Stimulated activated CD4-positive, alpha-beta T cell treated with anti-CD3 and anti-CD28 coated beads, Interleukin-2, amount 100 ng/mL, for 4 hours (primary cell): ENCODE results near the gene GNAZ.
A peak's percentile ranks its signal among the peaks of the same experiment; 100 is the strongest.
"Not testable (repeated sequence)": the region's sequence is repeated elsewhere in the genome, so short reads cannot be mapped to it uniquely, and the experiment has no call there.

Source experiments
- DNase-seq: peaks from one replicate; pipeline ENCODE4 v3.0.0-alpha.2; 2020; ENCODE audit warnings: low read depth

The GNAZ gene

DNA sequence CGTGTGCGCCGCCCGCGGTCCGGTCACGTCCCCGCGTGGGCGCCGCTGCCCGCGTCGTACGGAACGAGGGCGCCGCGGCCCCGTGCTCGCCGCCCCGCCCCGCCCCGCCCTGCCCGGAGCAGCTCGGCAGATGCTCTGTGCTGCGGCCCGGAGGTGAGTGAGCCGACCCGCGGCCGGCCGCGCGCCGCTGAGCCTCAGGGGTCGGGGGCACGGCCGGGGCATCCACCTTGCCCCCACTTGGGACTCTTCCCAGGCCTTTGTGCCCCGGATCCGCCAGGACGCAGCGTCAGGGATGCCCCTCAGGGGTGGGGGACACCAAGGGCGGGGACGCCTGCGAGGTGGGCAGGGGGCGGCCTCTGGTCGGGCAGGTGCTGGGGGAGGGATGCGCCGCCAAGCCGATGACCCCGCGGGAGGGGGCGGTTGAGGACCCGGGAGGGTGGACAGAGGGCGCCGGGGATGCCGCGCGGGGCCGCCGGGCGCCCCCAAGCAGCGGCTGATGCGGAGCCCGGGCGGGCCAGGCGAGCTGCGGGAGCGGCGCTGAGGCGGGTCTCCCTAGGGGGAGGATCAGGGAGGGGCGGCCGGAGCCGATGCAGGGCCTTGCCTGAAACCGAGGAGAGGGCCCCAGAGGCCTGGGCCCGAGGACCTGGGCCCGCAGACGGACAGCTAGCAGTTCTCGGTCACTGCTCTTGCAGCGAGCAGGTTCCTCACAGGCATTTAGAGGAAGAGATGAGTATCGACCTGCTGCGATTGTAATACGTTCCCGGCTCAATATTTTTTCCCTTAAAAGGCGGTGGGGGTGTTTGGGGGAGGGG lies at the start of gene GNAZ:
Gene GNAZ, plus strand, starts transcription at position 102 of the 812 bp plus-strand sequence. CDS start 25,177 bp downstream, outside the sequence.
- no peak for DNase-seq

DNA sequence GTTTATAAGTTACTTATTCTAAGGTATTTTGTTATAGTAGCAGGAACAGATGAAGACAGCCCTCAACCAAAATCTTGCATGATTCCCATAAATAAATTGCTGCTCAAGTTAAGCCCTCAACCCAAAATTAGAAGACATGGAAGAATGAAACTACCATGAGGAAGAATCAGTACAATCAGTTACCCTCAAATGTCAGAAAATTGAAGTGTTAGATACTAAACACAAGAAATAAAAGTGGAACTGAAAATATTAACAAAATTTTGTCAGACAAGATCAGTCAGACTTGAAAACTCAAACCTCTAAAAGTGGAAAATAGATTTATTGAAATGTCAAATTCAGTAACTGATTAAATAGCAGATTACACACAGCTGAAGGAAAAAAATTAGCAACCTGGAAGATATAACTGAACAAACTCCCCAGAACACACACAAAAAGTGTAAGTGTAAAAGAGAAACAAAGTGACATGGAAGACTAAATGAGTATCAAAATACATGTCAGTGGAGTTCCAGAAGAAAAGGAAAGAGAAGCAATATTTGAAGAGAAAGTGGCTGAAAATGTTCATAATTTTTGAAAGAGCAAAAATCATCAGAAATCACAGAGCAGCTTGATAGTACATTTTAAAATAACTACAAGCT lies 49.5 kb upstream of the GNAZ start:
- DNase-seq, result no peak

DNA sequence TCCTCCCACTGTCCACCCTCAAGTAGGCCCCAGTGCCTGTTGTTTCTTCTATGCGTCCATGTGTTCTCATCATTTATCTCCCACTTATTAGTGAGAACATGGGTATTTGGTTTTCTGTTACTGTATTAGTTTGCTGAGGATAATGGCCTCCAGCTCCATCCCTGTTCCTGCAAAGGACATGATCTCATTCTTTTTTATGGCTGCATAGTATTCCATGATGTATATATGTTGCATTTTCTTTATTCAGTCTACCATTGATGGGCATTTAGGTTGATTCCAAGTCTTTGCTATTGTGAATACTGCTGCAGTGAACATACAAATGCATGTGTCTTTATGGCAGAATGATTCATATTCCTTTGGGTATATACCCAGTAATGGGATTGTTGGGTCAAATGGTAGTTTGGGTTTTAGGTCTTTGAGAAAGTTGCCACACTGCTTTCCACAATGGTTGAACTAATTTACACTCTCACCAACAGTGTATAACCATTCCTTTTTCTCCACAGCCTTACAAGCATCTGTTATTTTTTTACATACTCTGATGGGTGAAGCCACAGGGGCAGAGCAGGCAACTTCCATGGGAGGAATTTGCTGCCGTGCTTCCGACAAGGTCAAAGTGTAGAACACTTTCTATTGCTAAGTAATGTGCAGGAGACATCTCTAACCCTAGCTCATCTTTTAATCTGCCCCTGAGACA lies 48.5 kb upstream of the GNAZ start:
- not testable (repeated sequence) for DNase-seq

DNA sequence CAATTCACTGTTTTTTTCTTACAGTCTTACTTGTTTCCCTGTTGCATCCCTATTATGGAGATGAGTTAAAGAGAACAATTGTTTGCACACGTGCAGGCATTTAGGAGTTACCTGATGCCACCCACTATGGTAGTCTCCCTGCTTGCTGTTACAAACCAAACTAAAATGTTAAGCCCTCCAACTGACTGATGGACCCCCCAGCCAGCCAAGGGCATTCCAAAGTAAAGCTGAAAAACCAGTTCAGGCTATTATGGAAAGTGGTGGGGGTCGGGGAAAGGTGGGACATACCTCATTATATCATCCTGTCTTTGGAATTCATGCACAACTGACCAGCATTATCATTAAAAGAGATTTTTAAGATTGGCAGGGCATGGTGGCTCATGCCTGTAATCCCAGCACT lies 47.0 kb upstream of the GNAZ start:
- no peak for DNase-seq

DNA sequence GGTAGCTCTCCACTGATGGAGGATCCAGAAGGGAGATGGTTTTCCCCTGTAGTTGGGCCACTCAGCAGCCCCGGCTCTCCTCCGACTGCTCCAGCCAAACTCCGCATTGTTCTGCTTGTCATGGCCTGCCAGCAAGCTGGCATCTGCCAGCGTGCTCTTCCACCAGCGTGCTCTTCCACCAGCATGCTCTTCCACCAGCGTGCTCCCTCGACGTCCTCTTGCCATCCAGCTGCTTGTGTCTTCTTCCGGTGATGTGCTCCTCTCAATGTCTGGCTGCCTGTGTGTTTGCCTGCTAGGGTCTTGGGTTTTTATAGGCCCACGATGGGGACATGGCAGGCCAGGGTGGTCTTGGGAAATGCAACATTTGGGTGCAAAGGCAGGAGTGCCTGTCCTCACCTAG lies 43.5 kb upstream of the GNAZ start:
- no peak for DNase-seq

DNA sequence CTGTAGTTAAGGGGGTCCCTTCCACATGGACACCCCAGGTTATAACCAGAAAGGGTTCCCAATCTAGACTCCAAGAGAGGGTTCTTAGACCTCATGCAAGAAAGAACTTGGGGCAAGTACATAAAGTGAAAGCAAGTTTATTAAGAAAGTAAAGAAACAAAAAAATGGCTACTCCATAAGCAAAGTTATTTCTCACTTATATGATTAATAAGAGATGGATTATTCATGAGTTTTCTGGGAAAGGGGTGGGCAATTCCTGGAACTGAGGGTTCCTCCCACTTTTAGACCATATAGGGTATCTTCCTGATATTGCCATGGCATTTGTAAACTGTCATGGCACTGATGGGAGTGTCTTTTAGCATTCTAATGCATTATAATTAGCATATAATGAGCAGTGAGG lies 42.5 kb upstream of the GNAZ start:
- not testable (repeated sequence) for DNase-seq

DNA sequence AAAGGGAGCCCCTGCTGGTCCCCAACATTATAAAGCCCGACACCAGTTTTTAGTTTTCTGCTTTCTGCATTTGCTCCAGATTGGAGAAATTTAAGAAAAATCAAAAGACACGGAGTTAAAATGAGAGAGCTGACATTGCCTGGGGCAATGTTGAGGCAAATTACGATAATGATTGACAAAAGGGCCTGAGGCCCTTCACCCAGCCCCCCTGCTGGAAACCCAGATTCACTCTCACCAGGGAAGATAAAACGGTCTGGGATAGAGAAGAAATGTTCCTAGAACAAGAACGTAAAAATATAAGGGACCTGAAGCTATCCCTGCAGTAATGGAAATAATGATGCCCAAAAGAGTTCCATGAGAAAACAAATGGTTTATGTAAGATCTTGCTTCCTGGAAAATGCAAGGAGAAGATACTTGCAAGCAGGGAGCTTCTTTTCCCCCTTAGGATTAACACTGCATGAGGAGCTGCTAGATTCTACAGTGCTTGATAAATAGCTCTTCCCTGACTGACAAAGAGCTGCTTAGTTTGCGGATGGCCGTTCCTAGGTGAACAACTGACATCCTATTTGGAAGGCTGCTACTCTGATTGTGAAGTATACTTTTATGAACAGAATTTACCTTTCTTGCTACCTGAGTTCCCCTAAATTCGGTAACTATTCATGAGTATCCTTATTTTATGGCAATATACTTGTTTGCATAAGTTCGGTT lies 40.6 kb upstream of the GNAZ start:
- no peak for DNase-seq

DNA sequence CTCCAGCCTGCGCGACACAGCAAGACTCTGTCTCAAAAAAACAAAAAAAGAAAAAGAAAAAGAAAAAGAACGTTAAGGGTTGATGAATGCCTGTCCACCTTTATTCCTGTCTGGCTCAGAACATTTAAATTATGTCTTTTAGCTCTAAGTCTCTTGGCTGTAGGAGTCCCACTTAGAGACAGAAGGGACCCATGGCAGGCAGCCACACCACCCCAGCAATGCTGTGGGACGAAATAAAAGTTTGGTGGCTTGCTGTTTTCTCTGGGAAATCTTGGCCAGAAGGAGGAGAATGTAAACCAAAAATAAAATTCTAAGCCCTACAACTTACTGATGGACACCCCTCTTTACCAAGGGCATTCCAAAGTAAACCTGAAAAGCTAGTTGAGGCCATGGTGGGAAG lies 38.9 kb upstream of the GNAZ start:
- DNase-seq, result no peak

DNA sequence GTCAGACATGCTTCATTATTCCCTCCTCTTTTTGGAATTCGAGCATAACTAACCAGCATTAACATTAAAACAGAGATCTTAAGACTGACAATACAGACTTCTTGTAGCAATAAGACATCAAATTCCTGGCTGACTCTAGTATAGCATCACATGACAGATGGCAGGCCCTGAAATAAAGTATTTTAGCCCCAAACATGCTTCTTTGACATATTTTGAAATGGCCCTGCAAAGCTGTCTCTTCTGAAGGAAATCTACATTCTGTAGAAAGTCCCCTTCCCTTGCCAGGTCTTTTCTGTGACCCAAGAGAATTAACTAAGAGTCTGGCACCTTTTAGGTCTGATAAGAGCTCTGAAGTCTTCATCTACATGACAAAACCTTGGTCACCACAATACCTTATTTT lies 38.5 kb upstream of the GNAZ start:
- no peak for DNase-seq

DNA sequence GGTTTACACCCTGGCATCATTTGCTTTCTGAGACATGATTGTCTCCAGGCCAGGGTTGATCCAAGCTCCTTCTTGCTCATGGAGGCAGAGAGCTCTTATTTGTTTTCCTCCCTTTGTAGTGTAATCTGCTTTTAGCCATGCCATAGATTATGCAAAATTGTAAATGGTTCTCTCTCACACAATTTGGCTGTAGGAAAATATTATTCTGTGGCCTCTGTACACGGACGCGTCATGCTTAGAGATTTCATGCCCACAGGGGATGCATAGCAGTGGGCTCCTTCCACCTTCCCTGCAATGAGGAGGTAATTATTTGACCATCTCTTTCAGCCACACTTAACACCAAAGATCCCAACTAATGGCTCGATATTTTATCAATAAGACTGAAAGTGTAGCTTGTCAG lies 37.7 kb upstream of the GNAZ start:
- no peak for DNase-seq

DNA sequence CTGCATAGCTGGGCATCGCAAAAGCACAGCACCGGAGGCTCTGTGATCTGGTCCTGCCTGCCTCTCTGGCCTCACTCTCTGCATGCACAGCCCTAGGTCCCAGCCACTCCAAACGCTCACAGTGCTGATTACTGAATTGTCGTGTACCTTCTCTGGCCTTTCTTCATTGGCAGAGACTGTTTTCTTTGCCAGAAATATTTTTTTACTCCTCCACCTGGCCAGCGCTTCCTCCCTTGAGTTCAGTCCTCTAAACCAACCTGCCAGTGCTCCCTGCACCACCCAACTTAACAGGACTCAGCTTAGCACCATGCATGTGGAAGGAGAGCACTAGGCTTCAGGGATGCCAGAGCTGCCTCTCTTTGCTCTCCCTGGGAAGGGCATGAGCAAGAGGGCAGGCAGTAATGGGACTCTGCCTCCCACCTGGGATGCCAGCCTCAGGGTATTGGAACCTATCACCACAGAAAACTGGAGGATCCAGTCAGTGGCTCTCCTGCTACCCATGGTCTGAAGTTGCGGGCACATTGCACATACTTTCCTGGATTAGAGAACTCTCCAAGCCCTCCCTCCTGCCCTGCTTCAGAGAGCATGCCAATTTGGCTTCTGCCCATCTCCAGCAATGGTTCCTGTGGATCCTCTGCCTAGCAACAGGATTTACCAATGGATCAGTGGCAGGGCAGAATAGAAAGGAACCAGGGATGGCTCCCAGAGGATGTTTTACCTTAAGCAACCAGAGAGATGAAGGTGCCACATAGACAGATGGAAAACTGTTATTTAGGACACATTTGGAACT lies 37.0 kb upstream of the GNAZ start:
- no peak for DNase-seq

DNA sequence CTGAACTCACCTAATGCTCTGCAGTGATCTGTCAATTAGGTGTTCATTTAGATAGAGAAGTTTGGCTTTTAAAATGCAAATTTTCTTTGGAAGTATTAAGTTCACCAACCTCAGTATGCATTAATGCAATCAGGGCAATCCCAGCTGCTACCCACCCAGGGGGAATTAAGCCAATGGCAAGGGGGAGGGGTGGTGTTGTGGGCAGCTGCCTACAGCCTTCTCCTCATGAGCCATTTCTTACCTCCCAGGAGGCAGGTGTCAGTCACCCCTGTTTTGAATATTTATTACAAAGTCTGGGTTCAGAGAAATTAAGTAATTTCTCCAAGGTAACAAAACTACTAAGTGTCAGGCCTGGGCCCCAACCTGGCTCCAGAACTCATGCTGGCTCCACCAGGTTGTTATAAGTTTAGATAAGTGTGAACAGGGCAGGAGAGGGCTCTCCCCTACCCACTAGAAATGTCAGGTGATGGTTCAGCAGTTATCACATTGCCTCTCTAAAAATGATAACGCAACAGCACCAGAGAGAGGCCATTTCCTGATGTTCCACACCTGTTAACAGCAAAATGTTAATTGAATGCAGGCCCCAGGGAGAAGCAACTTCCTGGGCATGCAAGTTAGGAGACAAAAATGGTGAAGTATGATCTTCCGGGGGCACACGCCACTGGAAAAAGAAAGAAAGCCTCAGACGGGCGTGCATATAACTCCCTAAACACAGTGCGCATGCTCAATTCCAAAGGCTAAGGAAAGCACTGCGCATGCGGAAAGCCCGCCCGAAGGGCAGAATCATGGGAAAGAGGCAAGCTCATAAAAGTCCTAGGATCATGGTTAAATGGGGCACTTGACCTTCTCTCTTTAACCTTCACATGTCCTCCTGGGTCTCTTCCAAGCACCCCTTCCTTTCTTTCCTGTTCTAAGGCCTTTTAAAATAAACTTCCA lies 35.4 kb upstream of the GNAZ start:
- no peak for DNase-seq

DNA sequence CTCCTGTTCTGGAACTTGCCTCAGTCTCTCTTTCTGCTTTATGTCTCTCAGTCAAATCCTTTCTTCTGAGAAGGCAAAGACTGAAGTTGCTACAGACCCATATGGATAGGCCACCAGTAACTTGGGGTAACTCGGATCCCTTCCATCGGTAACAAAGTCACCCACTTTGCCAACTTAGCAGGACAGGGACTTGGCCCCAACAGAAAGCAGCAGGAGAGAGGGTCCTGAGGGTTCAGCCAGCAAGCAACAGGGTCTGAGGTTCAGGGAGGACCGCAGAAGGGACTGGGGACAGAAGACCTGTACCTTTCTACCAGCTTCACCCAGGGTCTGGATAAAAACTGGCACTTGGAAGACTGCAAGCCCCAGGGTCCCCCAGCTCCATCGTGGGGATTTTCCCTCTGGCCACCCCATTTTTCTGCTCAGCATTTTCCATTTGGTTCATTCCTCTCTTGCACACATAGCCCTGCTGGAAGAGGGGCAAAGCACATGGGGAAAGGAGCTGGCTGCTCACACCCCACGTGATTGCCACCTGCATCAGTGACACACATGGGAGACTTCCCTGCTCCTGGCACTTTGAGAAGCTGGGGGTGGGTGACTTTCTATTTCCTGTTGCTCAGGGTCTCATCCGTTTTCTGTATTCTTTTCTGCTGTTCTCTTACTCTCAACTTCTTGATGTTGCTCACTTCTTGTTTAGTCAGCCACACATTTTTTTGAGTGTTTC lies 34.6 kb upstream of the GNAZ start:
- peak; percentile 20 for DNase-seq

DNA sequence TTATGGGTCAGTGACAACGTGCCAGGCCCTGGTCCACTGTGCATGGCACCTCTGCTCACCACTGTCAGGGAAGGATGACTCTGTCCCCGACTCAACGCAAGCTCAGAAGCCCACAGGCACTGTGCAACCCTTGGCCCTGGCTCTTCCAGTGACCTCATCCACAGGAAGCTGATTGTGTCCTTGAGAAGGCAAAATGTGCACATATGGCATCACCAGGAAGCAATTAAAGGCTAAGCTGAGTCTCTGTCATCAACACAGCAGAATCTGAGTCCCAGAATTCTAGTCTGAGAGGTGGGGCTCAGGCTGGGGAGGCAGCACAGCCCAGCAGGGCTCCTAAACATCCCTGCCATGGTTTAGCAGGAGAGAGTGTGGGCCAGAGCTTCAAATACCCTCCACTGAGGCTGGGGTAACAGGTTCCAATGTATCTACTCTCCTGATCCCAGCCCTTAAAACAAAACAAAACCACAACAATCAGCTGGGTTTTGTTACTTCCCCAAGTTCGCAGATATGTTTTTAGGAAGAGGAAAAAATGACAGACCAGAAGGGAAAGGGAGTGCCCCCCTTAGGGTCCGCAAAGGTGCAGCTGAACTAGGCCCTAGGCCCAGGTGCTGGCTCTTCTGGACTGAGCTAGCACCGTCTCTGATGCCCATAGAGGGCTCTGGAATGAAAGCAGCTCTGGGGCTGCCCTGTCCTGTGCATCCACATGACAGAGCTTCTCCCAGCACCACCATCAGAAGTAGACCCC lies 33.5 kb upstream of the GNAZ start:
- no peak for DNase-seq

DNA sequence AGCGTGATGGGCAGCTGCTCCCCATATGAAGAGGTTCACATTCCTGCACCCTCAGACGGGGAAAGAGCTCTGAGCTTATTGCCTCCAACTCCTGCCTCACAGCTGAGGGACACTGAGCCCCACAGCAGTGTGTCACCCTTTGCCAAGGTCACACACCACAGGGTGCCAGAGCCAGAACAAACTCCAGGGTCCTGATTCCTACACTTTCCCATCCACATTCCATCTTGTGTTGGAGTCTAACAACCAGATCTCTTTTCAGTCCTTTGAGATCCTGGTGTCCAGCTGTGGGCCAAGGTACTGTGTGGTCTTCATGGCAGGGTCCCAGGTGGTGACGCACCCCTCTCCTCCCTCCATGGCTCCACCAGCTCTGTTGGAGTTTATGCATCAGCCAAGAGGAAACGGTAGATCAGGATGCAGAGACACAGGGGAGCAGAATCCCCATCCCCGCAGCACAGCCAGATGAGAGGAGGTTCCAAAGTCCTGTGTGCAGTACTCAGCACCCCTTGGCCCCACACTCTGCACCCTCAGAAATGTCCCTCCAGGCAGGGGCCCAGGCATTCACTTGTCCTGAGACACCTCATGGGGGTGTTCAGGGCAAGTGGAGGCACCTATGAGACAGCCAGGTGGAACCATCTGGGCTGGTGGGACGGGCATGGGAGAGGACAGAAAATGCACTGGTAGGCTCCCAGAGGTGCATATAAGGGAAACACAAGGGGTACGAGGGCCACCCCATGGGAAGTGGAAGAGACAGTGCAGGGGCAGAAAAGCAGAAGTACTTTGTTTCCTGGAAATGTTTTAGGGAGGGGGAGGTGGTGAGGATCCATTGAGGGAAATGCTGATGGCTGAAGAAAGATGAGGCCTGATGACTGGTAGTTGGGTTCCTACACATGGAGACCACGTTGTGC lies 32.6 kb upstream of the GNAZ start:
- no peak for DNase-seq

DNA sequence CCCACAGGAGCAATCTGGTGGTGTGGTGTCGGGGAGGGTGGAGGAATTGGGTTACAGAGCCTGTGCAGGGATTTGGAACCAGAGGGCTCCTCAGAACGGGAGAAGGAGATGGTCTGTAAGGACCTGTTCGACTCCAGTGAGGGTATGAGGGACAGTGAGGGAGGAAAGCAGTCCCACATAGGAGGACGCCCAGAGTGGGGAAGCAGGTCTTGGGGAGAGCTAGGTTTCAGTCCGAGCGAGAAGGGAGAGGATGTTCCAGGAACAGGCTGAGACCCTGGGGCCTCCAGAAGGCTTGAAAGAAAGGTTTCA lies 32.0 kb upstream of the GNAZ start:
- DNase-seq, result no peak

DNA sequence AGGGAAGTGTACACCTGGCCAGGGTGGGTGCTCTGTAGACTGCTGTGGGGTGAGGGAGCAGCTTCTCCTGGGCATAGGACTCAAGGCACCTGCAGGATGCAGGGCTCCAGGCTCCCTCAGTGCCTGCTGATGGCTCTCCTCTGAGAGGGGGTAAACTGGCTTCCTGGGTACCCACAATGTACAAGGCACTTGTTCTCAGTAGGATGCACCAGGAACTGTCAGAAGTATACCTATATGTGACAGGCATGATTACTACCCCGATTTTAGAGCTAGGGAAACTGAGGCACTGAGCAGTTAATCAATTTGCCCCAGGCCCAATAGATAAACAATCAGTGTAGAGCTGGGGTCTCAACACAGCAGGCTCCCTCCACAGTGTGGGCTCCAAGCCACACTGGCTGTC lies 31.4 kb upstream of the GNAZ start:
- no peak for DNase-seq

DNA sequence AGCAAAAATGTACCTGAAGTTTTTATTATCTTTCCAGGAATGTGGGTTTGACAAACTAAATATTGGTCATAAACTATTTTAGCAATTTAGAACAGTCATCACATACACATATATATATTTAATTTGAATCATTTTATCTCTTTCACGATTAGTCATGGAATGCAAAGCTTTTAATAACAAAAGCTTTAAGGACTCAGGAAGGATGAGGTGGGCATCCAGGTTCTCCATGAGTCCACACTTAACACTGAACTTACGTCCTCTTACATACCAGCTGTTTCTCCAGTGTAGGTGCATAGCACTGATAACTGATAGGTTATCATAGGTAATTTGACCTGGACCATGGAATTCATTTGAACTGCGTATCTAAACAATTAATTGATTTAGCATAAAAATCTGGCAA lies 28.1 kb upstream of the GNAZ start:
- DNase-seq, result no peak
